GM12872 (cell line): Measurements from ENCODE around the gene SH3RF2.

ENCODE experiments used
- CTCF ChIP-seq: IDR thresholded peaks from 3 replicates; pipeline ENCODE4 v1.5.1; 2011; ENCODE audit warnings: low read depth, mild to moderate bottlenecking, low read length, moderate library complexity; ENCODE audit not compliant: insufficient read depth

The SH3RF2 gene

GRCh38 chr5:145943674-145944121 lies 7.3 kb downstream of the SH3RF2 start:
- no peak for TF ChIP-seq CTCF

- no peak for TF ChIP-seq CTCF
Observed at GRCh38 chr5:145944328-145944727, 8.0 kb downstream of the SH3RF2 start.

- TF ChIP-seq CTCF = no peak
Observed at GRCh38 chr5:145945620-145946111, 9.3 kb downstream of the SH3RF2 start.

- no peak for TF ChIP-seq CTCF
Observed at GRCh38 chr5:145946112-145946861, 9.9 kb downstream of the SH3RF2 start.

GRCh38 chr5:145947581-145947980 lies 11.2 kb downstream of the SH3RF2 start:
- TF ChIP-seq CTCF = no peak

GRCh38 chr5:145948047-145948446 lies 11.7 kb downstream of the SH3RF2 start:
- TF ChIP-seq CTCF = no peak

- TF ChIP-seq CTCF = no peak
Observed at GRCh38 chr5:145948921-145949320, 12.5 kb downstream of the SH3RF2 start.
